ENCODE data around the gene FYB2.

FYB2 gene

GRCh38 chr1:56771717-56772116 lies 47.5 kb downstream of the FYB2 start:
- H3K36me3 ChIP-seq (replicated peaks): no peaks in the 10 kb centered on the region
- no peak overlapping the region for H3K27ac ChIP-seq
- no peaks in the 10 kb centered on the region for H3K27me3 ChIP-seq (replicated peaks)
- TF ChIP-seq CTCF (IDR thresholded peaks at IDR 0.05; ENCODE audit: low read depth, low read length, missing control alignments): no peak
- in situ Hi-C loops (cut with HindIII; ENCODE audit: low pct_ligation_motif_present, low sequenced_read_pairs): no loop called here
- H3K4me3 ChIP-seq (ENCODE audit: low read depth, low read length): no peak overlapping the region
- DNase-seq: no peak

- no peaks in the 10 kb centered on the region for H3K27me3 ChIP-seq (replicated peaks)
- no peak overlapping the region for H3K4me3 ChIP-seq (ENCODE audit: low read depth, low read length)
- DNase-seq: no peak
- no peaks in the 10 kb centered on the region for H3K36me3 ChIP-seq (replicated peaks)
- H3K27ac ChIP-seq: no peak overlapping the region
- no peak for TF ChIP-seq CTCF (IDR thresholded peaks at IDR 0.05; ENCODE audit: low read depth, low read length, missing control alignments)
- in situ Hi-C loops (cut with HindIII; ENCODE audit: low pct_ligation_motif_present, low sequenced_read_pairs): no loop called here
Observed at GRCh38 chr1:56758794-56759193, 60.4 kb downstream of the FYB2 start.

- DNase-seq: no peak
- Histone ChIP-seq H3K4me3 (ENCODE audit: low read depth, low read length) (no peak overlapping the region), H3K27ac (no peak overlapping the region), H3K36me3 (replicated peaks) (no peaks in the 10 kb centered on the region), H3K27me3 (replicated peaks) (no peaks in the 10 kb centered on the region)
- in situ Hi-C loops (cut with HindIII; ENCODE audit: low pct_ligation_motif_present, low sequenced_read_pairs): no loop called here
- TF ChIP-seq CTCF (IDR thresholded peaks at IDR 0.05; ENCODE audit: low read depth, low read length, missing control alignments): no peak
Observed at GRCh38 chr1:56758135-56758534, 61.1 kb downstream of the FYB2 start.

GRCh38 chr1:56755911-56756310 lies 63.3 kb downstream of the FYB2 start:
- H3K36me3 ChIP-seq (replicated peaks): no peaks in the 10 kb centered on the region
- no peaks in the 10 kb centered on the region for H3K27me3 ChIP-seq (replicated peaks)
- in situ Hi-C loops (cut with HindIII; ENCODE audit: low pct_ligation_motif_present, low sequenced_read_pairs): no loop called here
- no peak for TF ChIP-seq CTCF (IDR thresholded peaks at IDR 0.05; ENCODE audit: low read depth, low read length, missing control alignments)
- no peak for DNase-seq
- no peak overlapping the region for H3K27ac ChIP-seq
- no peak overlapping the region for H3K4me3 ChIP-seq (ENCODE audit: low read depth, low read length)

GRCh38 chr1:56754708-56755479 lies 64.3 kb downstream of the FYB2 start:
- H3K27ac ChIP-seq: no peak overlapping the region
- DNase-seq: no peak
- no peak for TF ChIP-seq CTCF (IDR thresholded peaks at IDR 0.05; ENCODE audit: low read depth, low read length, missing control alignments)
- no peak overlapping the region for H3K4me3 ChIP-seq (ENCODE audit: low read depth, low read length)
- in situ Hi-C loops (cut with HindIII; ENCODE audit: low pct_ligation_motif_present, low sequenced_read_pairs): no loop called here
- H3K36me3 ChIP-seq (replicated peaks): no peaks in the 10 kb centered on the region
- no peaks in the 10 kb centered on the region for H3K27me3 ChIP-seq (replicated peaks)

GRCh38 chr1:56745231-56745630 lies 74.0 kb downstream of the FYB2 start:
- Histone ChIP-seq H3K27ac (no peak overlapping the region), H3K27me3 (replicated peaks) (no peaks in the 10 kb centered on the region), H3K36me3 (replicated peaks) (no peaks in the 10 kb centered on the region), H3K4me3 (ENCODE audit: low read depth, low read length) (no peak overlapping the region)
- no peak for DNase-seq
- TF ChIP-seq CTCF (IDR thresholded peaks at IDR 0.05; ENCODE audit: low read depth, low read length, missing control alignments): no peak
- in situ Hi-C loops (cut with HindIII; ENCODE audit: low pct_ligation_motif_present, low sequenced_read_pairs): no loop called here
